ENCODE data around the gene STEAP2.

The STEAP2 gene

DNA sequence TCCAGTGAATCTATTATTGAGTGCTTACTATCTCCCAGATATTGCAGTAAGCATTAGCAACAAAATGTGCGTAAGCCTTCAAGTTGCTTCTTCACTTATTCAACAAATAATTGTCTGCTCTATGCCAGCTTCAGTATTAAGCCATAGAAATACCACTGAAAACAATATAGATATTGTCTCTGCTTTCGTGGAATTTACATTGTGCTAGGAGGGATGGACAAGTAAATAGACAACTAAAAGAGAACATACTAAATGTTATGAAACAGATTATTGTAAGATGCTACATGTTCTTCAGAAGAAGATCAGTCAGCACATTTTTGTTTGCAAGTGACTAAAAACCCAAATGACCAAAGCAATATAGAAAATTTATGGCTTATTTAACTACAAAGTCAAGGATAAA, 60.7 kb downstream of the STEAP2 start:
- Histone ChIP-seq H3K27ac (ENCODE audit: low read depth, low read length) (no peak overlapping the region), H3K9me3 (ENCODE audit: insufficient read depth, low read depth, low read length) (no peaks in the 10 kb centered on the region), H3K4me1 (ENCODE audit: insufficient read depth, low read length) (no peaks in the 10 kb centered on the region), H3K4me3 (ENCODE audit: low read length) (no peak overlapping the region), H3K36me3 (ENCODE audit: insufficient read depth, low read length) (no peaks in the 10 kb centered on the region), H3K27me3 (ENCODE audit: insufficient read depth, low read length) (no peaks in the 10 kb centered on the region), H3K9ac (ENCODE audit: low read depth, low read length) (no peak overlapping the region)
- WGBS, result 97% methylated on average over 1 of the region's 2 CpGs

DNA sequence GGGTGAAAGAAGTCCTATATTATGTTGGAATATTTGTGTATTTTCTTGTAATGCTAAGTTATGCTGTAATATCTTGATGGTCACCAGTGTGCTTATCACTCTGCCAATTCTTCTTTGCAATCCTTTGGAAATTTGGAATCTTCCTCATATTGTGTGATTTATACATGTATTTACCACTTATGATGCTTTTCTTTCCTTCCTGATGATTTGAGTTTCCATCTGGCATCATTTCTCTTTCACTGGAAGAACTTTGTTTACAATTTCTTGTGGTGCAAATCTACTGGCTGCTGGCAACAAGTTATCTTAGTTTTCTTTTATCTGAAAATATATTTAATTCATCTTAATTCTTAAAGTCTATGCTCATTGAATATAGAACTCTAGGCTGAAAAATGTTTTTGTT, 62.6 kb downstream of the STEAP2 start:
- no peaks in the 10 kb centered on the region for H3K4me1 ChIP-seq (ENCODE audit: insufficient read depth, low read length)
- H3K36me3 ChIP-seq (ENCODE audit: insufficient read depth, low read length), result no peaks in the 10 kb centered on the region
- no peak overlapping the region for H3K27ac ChIP-seq (ENCODE audit: low read depth, low read length)
- no peaks in the 10 kb centered on the region for H3K9me3 ChIP-seq (ENCODE audit: insufficient read depth, low read depth, low read length)
- H3K27me3 ChIP-seq (ENCODE audit: insufficient read depth, low read length), result no peaks in the 10 kb centered on the region
- no peak overlapping the region for H3K4me3 ChIP-seq (ENCODE audit: low read length)
- H3K9ac ChIP-seq (ENCODE audit: low read depth, low read length), result no peak overlapping the region

DNA sequence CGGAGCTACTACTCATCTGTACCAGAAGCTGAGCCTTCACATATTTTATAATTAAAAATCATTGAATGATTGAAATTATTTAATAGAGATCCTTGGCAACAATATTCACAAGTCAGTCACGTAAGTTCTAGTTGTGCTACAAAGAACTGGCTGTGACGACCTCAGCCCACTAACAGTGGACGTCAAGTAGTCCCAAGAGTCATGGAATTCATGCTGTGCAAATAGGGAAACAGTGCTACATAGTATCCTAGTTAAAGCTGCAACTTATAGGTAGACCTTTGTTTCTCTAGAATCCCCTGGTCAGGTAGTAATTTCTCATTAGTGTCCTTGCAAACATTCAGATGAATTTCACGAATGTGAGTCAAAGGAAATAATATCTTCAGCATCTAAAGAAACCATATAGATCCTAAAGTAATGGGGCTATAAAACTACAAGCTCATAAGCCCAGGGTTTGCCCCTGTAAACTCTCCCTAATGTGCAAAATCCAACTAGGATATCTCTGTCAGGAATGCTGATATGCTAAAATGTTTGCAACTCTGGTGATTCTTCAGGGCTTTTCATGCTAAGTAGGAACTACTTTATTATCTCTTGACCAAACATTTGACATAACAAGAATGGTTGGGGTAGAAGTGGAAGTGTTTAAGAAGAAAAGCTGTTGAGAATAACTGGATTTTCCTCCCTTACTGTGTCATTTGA, 64.6 kb downstream of the STEAP2 start:
- Histone ChIP-seq H3K9ac (ENCODE audit: low read depth, low read length) (no peak overlapping the region), H3K9me3 (ENCODE audit: insufficient read depth, low read depth, low read length) (no peaks in the 10 kb centered on the region), H3K27me3 (ENCODE audit: insufficient read depth, low read length) (no peaks in the 10 kb centered on the region), H3K4me1 (ENCODE audit: insufficient read depth, low read length) (no peaks in the 10 kb centered on the region), H3K36me3 (ENCODE audit: insufficient read depth, low read length) (no peaks in the 10 kb centered on the region), H3K4me3 (ENCODE audit: low read length) (no peak overlapping the region), H3K27ac (ENCODE audit: low read depth, low read length) (no peak overlapping the region)
- 93% methylated on average over 3 of the region's 5 CpGs for WGBS
